Measurements from ENCODE around the gene KCNH2.
"Not testable (repeated sequence)": the region's sequence is repeated elsewhere in the genome, so short reads cannot be mapped to it uniquely, and the experiment has no call there.

The KCNH2 gene

DNA sequence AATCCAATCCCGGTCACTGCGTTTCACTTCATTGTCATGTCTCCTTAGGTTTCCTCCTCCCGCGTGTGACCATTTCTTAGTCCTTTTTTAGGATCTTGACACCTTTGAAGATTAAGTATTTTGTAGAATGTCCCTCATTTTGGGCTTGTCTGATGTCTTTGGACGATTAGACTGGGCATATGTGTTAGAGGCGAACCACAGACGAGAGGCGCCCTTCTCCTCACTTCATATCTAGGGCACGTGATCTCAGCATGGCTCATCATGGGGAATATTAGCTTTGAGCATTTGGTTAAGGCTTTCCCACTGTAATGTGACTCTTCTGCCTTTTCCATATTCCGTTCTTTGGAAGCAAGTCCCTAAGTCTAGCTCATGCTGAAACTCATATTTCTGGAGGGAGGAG lies 59.0 kb downstream of the KCNH2 start:
- Histone ChIP-seq H3K27me3 (ENCODE audit: insufficient read depth, low read length) (no peaks in the 10 kb centered on the region), H3K36me3 (ENCODE audit: insufficient read depth, low read length) (no peaks in the 10 kb centered on the region), H3K4me1 (ENCODE audit: insufficient read depth, low read length) (no peaks in the 10 kb centered on the region), H3K4me3 (ENCODE audit: low read length) (no peak overlapping the region), H3K27ac (ENCODE audit: low read depth, low read length) (no peak overlapping the region), H3K9me3 (ENCODE audit: insufficient read depth, low read depth, low read length) (no peaks in the 10 kb centered on the region), H3K9ac (ENCODE audit: low read depth, low read length) (no peak overlapping the region)
- 92% methylated on average over 10 of the region's 10 CpGs for WGBS

DNA sequence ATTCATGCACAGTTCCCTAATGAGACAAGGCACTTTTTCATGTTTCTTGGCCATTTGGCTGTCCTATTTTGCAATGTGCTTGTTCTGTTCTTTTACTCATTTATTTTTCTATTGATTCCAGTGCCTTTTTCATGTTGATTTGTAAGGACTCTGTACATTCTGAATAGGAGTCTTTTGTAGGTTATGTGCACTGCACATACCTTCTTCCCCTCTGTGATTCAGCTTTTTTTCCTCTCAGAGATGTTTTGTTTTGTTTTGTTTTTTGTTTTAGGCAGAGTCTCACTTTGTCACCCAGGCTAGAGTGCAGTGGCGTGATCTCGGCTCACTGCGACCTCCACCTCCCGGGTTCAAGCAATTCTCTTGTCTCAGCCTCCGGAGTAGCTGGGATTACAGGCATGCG lies 59.7 kb downstream of the KCNH2 start:
- no peak overlapping the region for H3K27ac ChIP-seq (ENCODE audit: low read depth, low read length)
- no peak overlapping the region for H3K9ac ChIP-seq (ENCODE audit: low read depth, low read length)
- no peaks in the 10 kb centered on the region for H3K9me3 ChIP-seq (ENCODE audit: insufficient read depth, low read depth, low read length)
- H3K27me3 ChIP-seq (ENCODE audit: insufficient read depth, low read length) = no peaks in the 10 kb centered on the region
- H3K4me3 ChIP-seq (ENCODE audit: low read length) = no peak overlapping the region
- H3K36me3 ChIP-seq (ENCODE audit: insufficient read depth, low read length) = no peaks in the 10 kb centered on the region
- WGBS = 96% methylated on average over 6 of the region's 6 CpGs
- H3K4me1 ChIP-seq (ENCODE audit: insufficient read depth, low read length) = no peaks in the 10 kb centered on the region

DNA sequence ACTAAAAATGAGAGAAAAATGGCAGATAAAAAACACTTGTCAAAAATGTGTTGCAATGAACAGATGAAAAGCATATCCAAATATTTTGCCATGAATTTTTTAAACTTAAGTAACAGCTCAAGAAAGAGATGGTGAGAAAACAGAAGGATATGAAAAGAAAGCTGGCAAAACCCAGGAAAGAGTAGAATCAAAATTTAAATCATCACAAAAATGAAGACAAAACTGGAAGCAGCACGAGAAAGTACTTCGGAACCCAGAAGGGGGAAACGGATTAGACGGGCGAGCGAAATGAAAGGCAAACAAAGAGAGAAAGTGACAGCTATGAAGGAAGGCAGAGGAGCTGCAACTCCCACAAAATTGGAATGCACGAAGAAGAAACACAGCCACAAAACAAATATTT lies 60.2 kb downstream of the KCNH2 start:
- H3K27me3 ChIP-seq (ENCODE audit: insufficient read depth, low read length) = no peaks in the 10 kb centered on the region; the same call in 1 of the 2 replicates

DNA sequence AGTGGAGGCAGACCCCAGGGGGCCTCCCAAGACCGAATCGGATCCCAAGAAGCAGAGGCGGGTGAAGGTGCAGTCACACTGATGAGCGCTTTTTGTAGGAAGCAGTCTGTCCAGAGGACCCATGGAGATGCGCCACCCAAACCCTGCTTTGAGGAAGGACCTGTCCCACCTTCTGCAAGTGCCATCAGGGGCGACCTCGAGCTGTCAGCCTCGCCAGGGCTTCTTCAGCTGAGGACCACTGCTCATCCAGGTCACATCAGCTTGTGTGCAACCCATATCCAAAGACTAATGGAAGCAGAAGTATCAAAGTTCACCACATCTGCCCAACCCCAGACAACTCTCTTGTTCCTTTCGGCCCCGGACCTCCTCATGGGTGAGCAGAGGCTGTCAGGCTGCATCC lies 61.5 kb downstream of the KCNH2 start:
- no peak overlapping the region for H3K4me3 ChIP-seq (ENCODE audit: low read length)
- no peaks in the 10 kb centered on the region for H3K4me1 ChIP-seq (ENCODE audit: insufficient read depth, low read length)
- no peaks in the 10 kb centered on the region; the same call in 1 of the 2 replicates for H3K27me3 ChIP-seq (ENCODE audit: insufficient read depth, low read length)
- WGBS = 94% methylated on average over 10 of the region's 10 CpGs
- no peak overlapping the region for H3K27ac ChIP-seq (ENCODE audit: low read depth, low read length)
- no peak overlapping the region for H3K9ac ChIP-seq (ENCODE audit: low read depth, low read length)
- H3K36me3 ChIP-seq (ENCODE audit: insufficient read depth, low read length) = no peaks in the 10 kb centered on the region
- no peaks in the 10 kb centered on the region for H3K9me3 ChIP-seq (ENCODE audit: insufficient read depth, low read depth, low read length)

More for the DNA sequence above, 60.2 kb downstream of the KCNH2 start:
- Histone ChIP-seq H3K27ac (ENCODE audit: low read depth, low read length) (no peak overlapping the region), H3K9ac (ENCODE audit: low read depth, low read length) (no peak overlapping the region), H3K4me3 (ENCODE audit: low read length) (no peak overlapping the region), H3K4me1 (ENCODE audit: insufficient read depth, low read length) (no peaks in the 10 kb centered on the region), H3K9me3 (ENCODE audit: insufficient read depth, low read depth, low read length) (no peaks in the 10 kb centered on the region), H3K36me3 (ENCODE audit: insufficient read depth, low read length) (no peaks in the 10 kb centered on the region)
- 91% methylated on average over 7 of the region's 7 CpGs for WGBS

DNA sequence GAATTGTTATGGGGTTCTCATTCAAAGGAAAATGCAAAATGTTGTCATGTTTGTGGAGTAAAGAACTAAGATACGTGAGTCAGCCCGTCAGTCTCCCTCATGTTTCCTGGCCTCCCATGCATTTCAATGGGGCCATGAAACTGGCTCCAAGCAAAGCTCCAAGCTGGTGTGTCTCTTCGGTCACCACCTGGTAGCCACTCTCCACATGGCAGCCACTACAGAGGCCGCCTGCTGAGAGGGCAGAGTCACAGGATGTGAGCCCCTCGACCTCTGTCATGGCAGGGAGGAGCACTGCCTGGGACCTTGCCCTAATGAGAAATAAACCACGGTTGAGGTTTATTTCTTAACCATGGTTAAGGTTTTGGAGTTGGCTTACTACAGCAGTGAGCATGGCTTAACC lies 63.2 kb downstream of the KCNH2 start:
- H3K4me3 ChIP-seq (ENCODE audit: low read length) = no peak overlapping the region
- no peaks in the 10 kb centered on the region; the same call in 1 of the 2 replicates for H3K27me3 ChIP-seq (ENCODE audit: insufficient read depth, low read length)
- H3K27ac ChIP-seq (ENCODE audit: low read depth, low read length) = no peak overlapping the region
- H3K9me3 ChIP-seq (ENCODE audit: insufficient read depth, low read depth, low read length) = no peaks in the 10 kb centered on the region
- H3K36me3 ChIP-seq (ENCODE audit: insufficient read depth, low read length) = no peaks in the 10 kb centered on the region
- no peaks in the 10 kb centered on the region for H3K4me1 ChIP-seq (ENCODE audit: insufficient read depth, low read length)
- WGBS = 65% methylated on average over 6 of the region's 6 CpGs
- H3K9ac ChIP-seq (ENCODE audit: low read depth, low read length) = no peak overlapping the region

DNA sequence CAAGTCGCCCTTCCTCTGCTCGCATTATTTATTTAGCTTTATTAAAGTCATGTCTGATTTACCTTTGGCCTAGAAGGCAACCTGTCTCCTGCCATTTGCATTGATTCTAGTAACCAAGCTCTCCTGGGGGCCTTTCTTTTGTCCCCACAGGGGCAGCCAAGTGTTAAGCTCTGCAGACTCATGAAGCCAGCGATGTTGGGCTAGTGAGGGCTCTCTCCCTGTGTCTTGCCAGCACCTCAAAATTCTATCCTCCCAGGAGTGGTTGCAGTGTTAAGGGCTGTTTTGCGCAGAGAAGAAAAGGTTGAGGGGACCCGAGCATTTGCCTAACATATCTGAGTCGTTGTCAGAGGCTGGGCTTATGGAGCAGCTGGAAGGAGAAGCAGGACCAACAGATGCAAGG lies 63.9 kb downstream of the KCNH2 start:
- Histone ChIP-seq H3K4me3 (ENCODE audit: low read length) (no peak overlapping the region), H3K4me1 (ENCODE audit: insufficient read depth, low read length) (no peaks in the 10 kb centered on the region), H3K27ac (ENCODE audit: low read depth, low read length) (no peak overlapping the region), H3K9me3 (ENCODE audit: insufficient read depth, low read depth, low read length) (no peaks in the 10 kb centered on the region), H3K36me3 (ENCODE audit: insufficient read depth, low read length) (no peaks in the 10 kb centered on the region), H3K27me3 (ENCODE audit: insufficient read depth, low read length) (no peaks in the 10 kb centered on the region; the same call in 1 of the 2 replicates), H3K9ac (ENCODE audit: low read depth, low read length) (no peak overlapping the region)
- 92% methylated on average over 6 of the region's 6 CpGs for WGBS

DNA sequence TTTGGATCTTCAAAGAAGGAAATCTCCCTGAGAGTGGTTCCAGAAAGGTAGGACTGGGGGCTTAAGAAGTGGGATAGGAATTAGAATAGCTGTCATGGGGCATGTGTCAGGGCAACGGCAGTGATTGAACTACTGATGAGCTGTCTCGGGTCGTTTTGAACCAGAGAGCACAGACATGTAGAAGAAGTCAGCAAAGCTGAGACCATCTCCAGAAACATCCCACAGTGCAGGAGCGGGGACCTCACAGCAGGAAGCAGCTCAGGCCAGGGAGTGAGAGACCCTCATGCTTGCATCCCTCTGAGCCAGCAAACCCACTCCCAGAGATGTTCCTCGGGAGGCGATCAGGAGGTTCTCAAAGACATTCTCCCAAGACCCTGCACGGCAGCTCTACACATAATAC lies 65.7 kb downstream of the KCNH2 start:
- H3K36me3 ChIP-seq (ENCODE audit: insufficient read depth, low read length) = no peaks in the 10 kb centered on the region
- H3K27me3 ChIP-seq (ENCODE audit: insufficient read depth, low read length) = no peaks in the 10 kb centered on the region; the same call in 1 of the 2 replicates
- no peak overlapping the region for H3K4me3 ChIP-seq (ENCODE audit: low read length)
- H3K9ac ChIP-seq (ENCODE audit: low read depth, low read length) = no peak overlapping the region
- WGBS = 83% methylated on average over 7 of the region's 7 CpGs
- H3K4me1 ChIP-seq (ENCODE audit: insufficient read depth, low read length) = no peaks in the 10 kb centered on the region
- H3K27ac ChIP-seq (ENCODE audit: low read depth, low read length) = no peak overlapping the region
- no peaks in the 10 kb centered on the region for H3K9me3 ChIP-seq (ENCODE audit: insufficient read depth, low read depth, low read length)

DNA sequence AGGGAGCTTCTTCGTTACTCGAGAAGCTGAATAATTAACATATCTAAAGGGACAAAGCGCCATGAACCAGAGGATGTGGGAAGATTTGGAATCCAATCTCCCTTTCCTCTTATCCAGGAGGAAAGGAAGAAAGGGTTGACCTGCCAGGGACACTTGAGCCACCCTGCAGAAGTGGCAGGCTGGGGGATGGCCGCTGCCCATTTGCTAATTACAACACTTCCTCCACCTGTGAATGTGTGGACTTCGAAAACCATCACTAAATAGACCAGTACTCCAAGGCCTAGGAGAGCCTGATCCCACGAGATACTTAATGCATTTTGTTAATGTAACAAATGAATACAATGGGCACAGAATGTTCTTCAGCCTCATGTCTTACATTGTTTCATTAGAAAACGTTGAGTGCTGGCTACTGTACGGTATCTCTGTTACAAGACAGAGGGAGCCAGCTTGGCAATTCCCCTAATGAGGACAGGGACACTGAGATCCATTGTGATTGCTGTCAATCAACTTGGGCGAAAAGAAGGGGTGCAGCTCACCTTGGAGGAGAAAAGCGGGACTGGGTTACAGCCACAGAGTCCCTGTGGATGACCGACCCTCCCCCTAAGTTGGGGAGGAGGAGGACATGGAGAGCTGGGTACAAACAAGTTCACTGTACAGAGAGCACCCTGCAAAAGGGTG lies 66.4 kb downstream of the KCNH2 start:
- Histone ChIP-seq H3K27ac (ENCODE audit: low read depth, low read length) (no peak overlapping the region), H3K9ac (ENCODE audit: low read depth, low read length) (no peak overlapping the region), H3K36me3 (ENCODE audit: insufficient read depth, low read length) (no peaks in the 10 kb centered on the region), H3K4me1 (ENCODE audit: insufficient read depth, low read length) (no peaks in the 10 kb centered on the region), H3K4me3 (ENCODE audit: low read length) (no peak overlapping the region), H3K27me3 (ENCODE audit: insufficient read depth, low read length) (no peaks in the 10 kb centered on the region; the same call in none of the 2 replicates), H3K9me3 (ENCODE audit: insufficient read depth, low read depth, low read length) (no peaks in the 10 kb centered on the region)
- WGBS = 68% methylated on average over 11 of the region's 11 CpGs

DNA sequence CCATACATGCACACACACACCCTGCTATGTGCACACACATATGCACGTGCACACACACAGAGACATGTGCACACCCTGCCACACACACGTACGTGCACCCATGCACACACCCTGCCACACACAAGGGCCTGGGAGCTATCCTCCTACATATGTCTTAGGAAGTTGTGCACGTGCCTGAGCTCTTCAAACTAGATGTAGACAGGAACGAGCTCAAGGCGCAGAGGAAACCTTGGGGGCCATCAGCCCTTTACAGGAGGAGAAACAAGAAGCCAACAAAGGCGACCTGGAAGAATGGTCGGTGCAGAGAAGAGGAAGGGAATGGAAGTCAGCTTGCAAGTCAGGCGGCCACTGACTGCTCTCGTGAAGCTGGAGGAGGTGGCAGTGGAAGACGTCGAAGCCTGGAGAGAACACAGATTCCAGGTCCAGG lies 67.1 kb downstream of the KCNH2 start:
- Histone ChIP-seq H3K4me1 (ENCODE audit: insufficient read depth, low read length) (no peaks in the 10 kb centered on the region), H3K27me3 (ENCODE audit: insufficient read depth, low read length) (peaks cover 3% of the 10 kb centered on the region), H3K9me3 (ENCODE audit: insufficient read depth, low read depth, low read length) (no peaks in the 10 kb centered on the region), H3K36me3 (ENCODE audit: insufficient read depth, low read length) (no peaks in the 10 kb centered on the region), H3K27ac (ENCODE audit: low read depth, low read length) (no peak overlapping the region), H3K4me3 (ENCODE audit: low read length) (no peak overlapping the region), H3K9ac (ENCODE audit: low read depth, low read length) (no peak overlapping the region)
- 80% methylated on average over 12 of the region's 12 CpGs for WGBS

DNA sequence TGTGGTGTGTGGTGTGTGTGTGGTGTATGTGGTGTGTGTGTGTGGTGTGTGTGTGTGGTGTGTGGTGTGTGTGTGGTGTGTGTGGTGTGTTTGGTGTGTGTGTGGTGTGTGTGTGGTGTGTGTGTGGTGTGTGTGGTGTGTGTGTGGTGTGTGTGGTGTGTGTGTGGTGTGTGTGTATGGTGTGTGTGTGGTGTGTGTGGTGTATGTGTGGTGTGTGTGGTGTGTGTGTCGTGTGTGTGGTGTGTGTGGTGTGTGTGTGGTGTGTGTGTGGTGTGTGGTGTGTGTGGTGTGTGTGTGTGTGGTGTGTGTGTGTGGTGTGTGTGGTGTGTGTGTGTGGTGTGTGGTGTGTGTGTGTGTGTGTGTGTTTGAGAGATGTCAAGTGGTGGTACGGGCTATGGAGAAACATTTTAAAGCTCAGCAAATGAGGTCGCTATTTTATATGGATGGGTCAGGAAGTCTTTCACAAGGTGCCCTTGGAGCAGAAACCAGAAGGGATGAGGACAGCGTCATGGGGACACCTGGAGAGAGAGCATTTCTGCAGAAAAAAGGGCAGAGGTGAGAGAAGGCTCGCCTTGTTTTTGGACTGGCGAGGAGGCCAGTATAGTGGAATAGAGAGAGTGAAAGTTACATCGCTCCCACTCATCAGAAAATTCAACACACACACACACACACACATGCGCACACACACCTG lies 67.7 kb downstream of the KCNH2 start:
- WGBS = 91% methylated on average over 6 of the region's 8 CpGs
- H3K36me3 ChIP-seq (ENCODE audit: insufficient read depth, low read length); H3K27me3 ChIP-seq (ENCODE audit: insufficient read depth, low read length); H3K4me1 ChIP-seq (ENCODE audit: insufficient read depth, low read length); H3K4me3 ChIP-seq (ENCODE audit: low read length); H3K9me3 ChIP-seq (ENCODE audit: insufficient read depth, low read depth, low read length); H3K9ac ChIP-seq (ENCODE audit: low read depth, low read length); H3K27ac ChIP-seq (ENCODE audit: low read depth, low read length): not testable (repeated sequence)

DNA sequence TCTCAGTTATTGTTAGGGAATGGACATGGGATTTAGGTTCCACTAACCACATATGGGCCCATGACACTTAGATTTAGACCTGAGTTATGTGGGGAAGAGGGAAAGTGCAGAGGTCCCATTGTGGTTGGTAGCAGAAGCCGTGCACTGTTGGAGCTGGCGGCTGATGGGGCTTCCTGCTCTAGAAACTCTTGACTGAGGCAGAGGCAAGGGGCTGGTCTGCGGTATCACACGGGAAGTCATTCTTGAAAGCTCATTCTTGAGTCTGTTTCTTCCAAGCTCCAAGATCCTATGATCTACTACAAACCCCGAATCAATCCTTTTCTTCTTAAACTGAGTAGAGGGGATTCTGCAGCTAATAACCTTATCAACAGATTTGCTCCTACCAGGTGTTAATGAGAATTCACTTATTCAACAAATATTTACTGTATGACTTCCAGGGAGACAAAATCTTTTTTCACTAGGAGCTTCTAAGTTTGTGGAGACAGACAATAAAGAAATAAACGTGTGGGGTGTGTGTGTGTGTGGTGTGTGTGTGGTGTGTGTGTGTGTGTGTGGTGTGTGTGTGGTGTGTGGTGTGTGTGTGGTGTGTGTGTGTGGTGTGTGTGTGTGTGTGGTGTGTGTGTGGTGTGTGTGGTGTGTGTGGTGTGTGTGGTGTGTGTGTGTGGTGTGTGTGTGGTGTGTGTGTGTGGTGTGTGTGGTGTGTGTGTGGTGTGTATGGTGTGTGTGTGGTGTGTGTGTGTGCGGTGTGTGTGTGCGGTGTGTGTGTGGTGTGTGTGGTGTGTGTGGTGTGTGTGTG lies 68.7 kb downstream of the KCNH2 start:
- 87% methylated on average over 6 of the region's 8 CpGs for WGBS
- no peaks in the 10 kb centered on the region for H3K4me1 ChIP-seq (ENCODE audit: insufficient read depth, low read length)
- no peak overlapping the region for H3K4me3 ChIP-seq (ENCODE audit: low read length)
- H3K9me3 ChIP-seq (ENCODE audit: insufficient read depth, low read depth, low read length) = no peaks in the 10 kb centered on the region
- peaks cover 6% of the 10 kb centered on the region for H3K27me3 ChIP-seq (ENCODE audit: insufficient read depth, low read length)
- H3K27ac ChIP-seq (ENCODE audit: low read depth, low read length) = no peak overlapping the region
- H3K36me3 ChIP-seq (ENCODE audit: insufficient read depth, low read length) = no peaks in the 10 kb centered on the region
- H3K9ac ChIP-seq (ENCODE audit: low read depth, low read length) = no peak overlapping the region

Measured in HUES64 (cell line).